ENCODE results near the gene CDH6. TPM values are rescaled to one million over a fixed set of nuclear protein-coding genes. Genes with fewer than 3 reads are reported as not detected.

The CDH6 gene
- not detected in 2 replicates for total RNA-seq (2013; cell fraction: nucleolus; rRNA removed)
- total RNA-seq (2014; rRNA removed) (not detected in 2 replicates), total RNA-seq (2014; rRNA removed; fragmentation: Illumina TruSeq; extraction: Trizol) (not detected in 2 replicates), total RNA-seq (2021) (not detected in 2 replicates), polyA plus RNA-seq (2011; rRNA removed) (not detected in 2 replicates), polyA plus RNA-seq (2014; fragmentation: Illumina TruSeq; extraction: Trizol) (not detected in 2 replicates), polyA plus RNA-seq (2014; fragmentation: Nextera tagmentation; extraction: Ambion mirVana) (not detected), polyA plus RNA-seq (2014; rRNA removed) (not detected in 2 replicates), polyA plus RNA-seq (2016; fragmentation: Nextera tagmentation; extraction: Ambion mirVana) (under 1 TPM in 1 of 2 experiments, not detected in 1; 0.01 TPM), polyA minus RNA-seq (2011; rRNA and poly(A)+ RNA removed) (not detected in 2 replicates), Bru-seq, nascent RNA (not detected), BruChase-seq, experiment 1, labeled RNA remaining after a 6-hour chase (percentile 1 among the genes with signal in this experiment), BruChase-seq, experiment 2, labeled RNA remaining after a 2-hour chase (not detected)
- polyA plus RNA-seq (2011; ENCODE audit: low read depth), result not detected
- not detected in 2 replicates for polyA plus RNA-seq (2011; cell fraction: cytosol; rRNA removed)
- polyA plus RNA-seq (2011; cell fraction: nucleus; rRNA removed), result not detected in 2 replicates
- polyA plus RNA-seq (2012), result not detected in 2 replicates
- polyA minus RNA-seq (2011; cell fraction: cytosol; rRNA and poly(A)+ RNA removed), result not detected in 2 replicates
- not detected in 2 replicates for polyA minus RNA-seq (2011; cell fraction: nucleus; rRNA and poly(A)+ RNA removed)
- long read RNA-seq, experiment 1, result 0 reads
- long read RNA-seq, experiment 2, result 0 reads

GRCh38 chr5:31193591-31194467 is at the start of gene CDH6:
Gene CDH6 (plus strand): TSS chr5:31193686. CDS start chr5:31267474, 73,788 bp downstream.
- TF ChIP-seq CEBPB (IDR thresholded peaks at IDR 0.05; ENCODE audit: borderline replicate concordance in 1 of 2, low read depth in 2 of 2, low read length in 2 of 2), result no peak
- TF ChIP-seq SUZ12 (IDR thresholded peaks at IDR 0.05; ENCODE audit: unreplicated experiment), result peak; percentile 63
- TF ChIP-seq JUNB (IDR thresholded peaks at IDR 0.05), result no peak
- TF ChIP-seq ZNF592 (IDR thresholded peaks at IDR 0.05), result no peak
- TF ChIP-seq TARDBP (IDR thresholded peaks at IDR 0.05; ENCODE audit: borderline replicate concordance), result no peak
- intact Hi-C loops (cut with micrococcal nuclease; ENCODE audit: unreplicated experiment), result no loop called here
- RAD21 ChIA-PET (ENCODE audit: unreplicated experiment), result no interaction called here
- Histone ChIP-seq H3K9ac (ENCODE audit: control insufficient read depth, insufficient read depth, low read length) (no peak within 1 kb of the TSS), H3K9me3 (replicated peaks; ENCODE audit: control insufficient read depth, insufficient read depth, low read length) (no peaks in the 10 kb centered on the region), H4K20me1 (ENCODE audit: control insufficient read depth, insufficient read depth) (no peaks in the 10 kb centered on the region), H3K4me3 (no peak within 1 kb of the TSS), H3K79me2 (ENCODE audit: control insufficient read depth, insufficient read depth, low read length) (no peaks in the 10 kb centered on the region), H3K4me2 (ENCODE audit: control insufficient read depth, insufficient read depth) (no peak within 1 kb of the TSS), H3K27ac (ENCODE audit: control insufficient read depth, insufficient read depth) (no peak within 1 kb of the TSS), H3K4me1 (ENCODE audit: control insufficient read depth, insufficient read depth, low read length) (no peaks in the 10 kb centered on the region), H3K36me3 (ENCODE audit: control insufficient read depth in 2 of 2, insufficient read depth in 2 of 2, low read length in 1 of 2) (no peaks in the 10 kb centered on the region), H2AFZ (ENCODE audit: control insufficient read depth, low read depth, low read length) (no peak within 1 kb of the TSS), H3K27me3 (replicated peaks in 1 of 2; ENCODE audit: control insufficient read depth in 2 of 2, insufficient read depth in 2 of 2, low read length in 1 of 2) (peaks cover 2 to 11% of the 10 kb centered on the region in 2 experiments; a peak in 3 of 4 replicates)
- ATAC-seq, result no peak
- SMC1A ChIA-PET (ENCODE audit: uncharacterized antibody, unreplicated experiment), result no interaction called here
- in situ Hi-C loops (cut with MboI), result no loop called here
- POLR2A ChIA-PET, result no interaction called here
- WGBS (ENCODE audit: insufficient coverage, insufficient replicate concordance, low lambda C conversion rate, missing lambda C conversion rate), result 41% methylated on average over 52 of the region's 67 CpGs
- CTCF ChIA-PET, result interaction anchor here (0.9 to 1.5 kb wide), 2 partner anchors 7 to 38 kb away, joined by 3 read pairs; no protein-coding TSS in a partner anchor
- no peak for FAIRE-seq
- DNase-seq (ENCODE audit: low read depth, low spot score), result no peak
- no TSS peak for BruUV-seq (replicated peaks)
